ENCODE measurements around the gene FEV.

Gene FEV

DNA sequence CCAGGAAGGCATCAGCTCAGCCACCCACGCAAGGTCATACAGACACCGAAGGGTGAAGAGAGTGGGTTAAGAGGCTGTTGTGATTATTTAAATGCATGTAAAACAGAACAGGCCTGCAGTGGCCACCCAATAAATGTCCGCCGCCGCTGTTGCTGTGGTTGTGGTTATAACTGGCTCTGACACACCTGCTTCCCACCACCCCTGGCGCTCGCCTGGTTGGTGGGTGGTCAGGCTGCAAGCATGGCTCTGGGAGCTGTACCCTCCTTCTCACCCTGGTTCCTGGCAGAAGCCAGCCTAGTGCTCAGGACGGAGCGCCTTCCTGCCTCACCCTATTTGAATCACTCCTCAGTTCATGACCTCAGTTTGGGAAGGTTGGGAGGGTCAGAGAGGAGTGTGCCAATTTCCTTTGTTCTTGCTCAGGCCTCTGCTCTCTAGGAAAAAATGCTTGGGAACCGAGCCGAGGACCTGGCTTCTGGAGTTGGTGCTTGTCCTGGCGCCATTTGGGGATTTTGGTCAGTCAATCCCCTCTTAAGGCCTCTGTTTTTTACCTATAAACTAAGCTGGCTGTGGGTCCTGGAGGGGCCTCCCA is 13.5 kb upstream of the FEV start:
- DNase-seq: peak; percentile 30
- Histone ChIP-seq H3K9me3 (no peaks in the 10 kb centered on the region), H3K4me1 (peaks cover 57% of the 10 kb centered on the region), H3K4me3 (ENCODE audit: low read depth, low read length) (no peak overlapping the region), H3K36me3 (no peaks in the 10 kb centered on the region), H3K27me3 (no peaks in the 10 kb centered on the region)
- TF ChIP-seq, protein P1, sequence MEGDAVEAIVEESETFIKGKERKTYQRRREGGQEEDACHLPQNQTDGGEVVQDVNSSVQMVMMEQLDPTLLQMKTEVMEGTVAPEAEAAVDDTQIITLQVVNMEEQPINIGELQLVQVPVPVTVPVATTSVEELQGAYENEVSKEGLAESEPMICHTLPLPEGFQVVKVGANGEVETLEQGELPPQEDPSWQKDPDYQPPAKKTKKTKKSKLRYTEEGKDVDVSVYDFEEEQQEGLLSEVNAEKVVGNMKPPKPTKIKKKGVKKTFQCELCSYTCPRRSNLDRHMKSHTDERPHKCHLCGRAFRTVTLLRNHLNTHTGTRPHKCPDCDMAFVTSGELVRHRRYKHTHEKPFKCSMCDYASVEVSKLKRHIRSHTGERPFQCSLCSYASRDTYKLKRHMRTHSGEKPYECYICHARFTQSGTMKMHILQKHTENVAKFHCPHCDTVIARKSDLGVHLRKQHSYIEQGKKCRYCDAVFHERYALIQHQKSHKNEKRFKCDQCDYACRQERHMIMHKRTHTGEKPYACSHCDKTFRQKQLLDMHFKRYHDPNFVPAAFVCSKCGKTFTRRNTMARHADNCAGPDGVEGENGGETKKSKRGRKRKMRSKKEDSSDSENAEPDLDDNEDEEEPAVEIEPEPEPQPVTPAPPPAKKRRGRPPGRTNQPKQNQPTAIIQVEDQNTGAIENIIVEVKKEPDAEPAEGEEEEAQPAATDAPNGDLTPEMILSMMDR (IDR thresholded peaks at IDR 0.05; ENCODE audit: low read depth, low read length): no peak

DNA sequence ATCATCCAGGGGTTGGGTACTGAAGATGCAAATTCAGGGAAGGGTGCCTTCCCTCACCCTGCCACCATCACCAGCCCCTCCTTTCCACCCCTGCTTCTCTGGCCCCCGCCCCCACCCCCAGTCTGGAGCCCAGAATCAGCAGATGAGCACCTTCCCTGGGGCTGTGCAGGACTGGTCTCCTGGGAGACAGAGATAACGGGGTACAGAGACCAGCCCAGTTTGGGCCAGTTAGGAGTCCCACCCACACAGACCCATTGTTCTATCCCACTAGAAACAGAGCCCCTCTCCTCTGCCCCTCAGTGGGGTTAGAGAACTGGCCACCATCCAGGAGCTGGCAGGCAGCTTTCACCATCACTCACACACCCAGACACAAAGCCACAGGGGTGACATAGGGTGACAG is 12.7 kb upstream of the FEV start:
- Histone ChIP-seq H3K27me3 (no peaks in the 10 kb centered on the region), H3K9me3 (no peaks in the 10 kb centered on the region), H3K36me3 (no peaks in the 10 kb centered on the region), H3K4me1 (peaks cover 57% of the 10 kb centered on the region), H3K4me3 (ENCODE audit: low read depth, low read length) (peak overlapping the region; percentile 13; the same call in 1 of the 2 replicates)
- TF ChIP-seq, protein P1 (IDR thresholded peaks at IDR 0.05; ENCODE audit: low read depth, low read length): no peak
- peak; percentile 81 for DNase-seq

DNA sequence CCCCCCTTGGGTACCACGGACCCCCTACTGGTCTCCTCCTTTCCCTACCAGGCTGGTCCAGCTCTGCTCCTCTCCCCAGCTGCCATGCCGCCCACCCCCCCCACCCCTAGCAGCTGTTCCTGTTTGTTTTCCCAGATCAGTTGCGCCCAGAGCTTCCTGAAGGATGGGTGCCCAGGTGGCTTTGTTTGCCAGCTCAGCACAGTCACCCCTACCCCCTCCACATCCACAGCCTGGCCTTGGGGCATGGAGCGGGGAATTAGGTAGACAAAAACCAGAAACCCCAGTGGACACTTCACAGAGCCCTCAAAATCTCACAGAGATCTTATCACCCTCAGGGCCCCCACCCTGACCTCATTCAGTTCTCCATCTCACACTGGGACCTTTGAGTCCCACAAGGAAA is 12.0 kb upstream of the FEV start:
- Histone ChIP-seq H3K4me1 (peaks cover 59% of the 10 kb centered on the region), H3K36me3 (no peaks in the 10 kb centered on the region), H3K4me3 (ENCODE audit: low read depth, low read length) (peak overlapping the region; percentile 59), H3K27me3 (no peaks in the 10 kb centered on the region), H3K9me3 (no peaks in the 10 kb centered on the region)
- peak; percentile 79 for DNase-seq
- TF ChIP-seq, protein P1 (IDR thresholded peaks at IDR 0.05; ENCODE audit: low read depth, low read length): no peak

DNA sequence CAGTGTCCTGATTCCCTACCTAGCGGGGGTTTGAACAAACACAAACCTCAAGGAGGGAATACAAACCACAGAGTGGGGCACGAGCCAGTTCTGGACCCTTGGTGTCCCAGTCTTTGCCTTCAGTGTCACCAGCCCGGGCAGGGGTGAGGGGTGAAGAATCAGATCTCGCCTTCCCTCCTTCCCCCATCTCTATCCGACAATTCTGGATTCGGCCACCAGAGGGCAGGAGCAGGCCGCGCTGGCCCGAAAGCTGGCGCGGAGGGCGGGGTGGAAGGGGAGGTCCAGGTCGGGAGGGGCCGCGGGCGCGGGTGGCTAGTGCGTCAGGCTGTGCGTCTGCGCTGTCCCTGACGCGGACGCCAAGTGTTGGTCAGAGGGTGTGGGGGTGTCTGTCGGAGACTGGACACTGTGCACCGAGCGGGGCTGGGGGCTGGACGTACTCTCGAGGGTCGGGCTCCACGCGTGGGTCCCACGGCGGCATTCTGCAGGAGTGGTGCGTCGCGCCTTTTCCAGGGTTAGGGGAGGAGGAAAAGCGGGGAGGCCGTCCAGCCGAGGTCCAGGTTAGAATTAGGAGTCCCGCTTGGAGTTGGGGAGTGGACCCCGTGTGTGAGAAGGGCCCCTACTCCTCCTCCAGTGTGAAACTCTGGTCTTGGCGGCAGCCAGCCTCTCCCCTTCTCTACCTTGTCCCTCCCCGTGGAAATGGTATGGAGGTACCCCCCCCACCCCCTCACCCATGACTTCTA is 11.2 kb upstream of the FEV start:
- Histone ChIP-seq H3K9me3 (no peaks in the 10 kb centered on the region), H3K36me3 (no peaks in the 10 kb centered on the region), H3K4me1 (peaks cover 55% of the 10 kb centered on the region), H3K27me3 (no peaks in the 10 kb centered on the region), H3K4me3 (ENCODE audit: low read depth, low read length) (peak overlapping the region; percentile 59)
- TF ChIP-seq, protein P1 (IDR thresholded peaks at IDR 0.05; ENCODE audit: low read depth, low read length): peak; percentile 87
- peak; percentile 95 for DNase-seq

DNA sequence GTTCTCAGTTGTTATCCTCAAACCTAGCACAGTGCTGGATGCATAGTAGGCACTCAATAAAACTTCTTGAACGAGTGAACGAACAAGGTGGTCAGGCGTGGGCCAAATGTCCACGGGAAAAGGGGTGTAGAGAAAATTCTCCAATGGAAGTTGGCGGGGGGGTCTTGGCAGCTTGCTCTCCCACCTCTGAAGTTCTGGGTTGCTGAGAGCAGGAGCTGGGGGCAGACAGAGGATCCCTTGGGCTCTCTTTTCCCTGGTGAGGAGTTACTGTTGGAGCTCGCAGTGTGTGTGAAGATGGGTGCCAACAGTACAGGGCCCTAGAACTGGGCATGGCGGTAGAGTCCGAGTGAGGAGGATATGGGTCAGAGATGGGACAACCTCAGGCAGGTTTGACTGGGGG is 10.6 kb upstream of the FEV start:
- peaks cover 49% of the 10 kb centered on the region for H3K4me1 ChIP-seq
- TF ChIP-seq, protein P1 (IDR thresholded peaks at IDR 0.05; ENCODE audit: low read depth, low read length): no peak
- H3K36me3 ChIP-seq: no peaks in the 10 kb centered on the region
- H3K4me3 ChIP-seq (ENCODE audit: low read depth, low read length): no peak overlapping the region
- H3K27me3 ChIP-seq: no peaks in the 10 kb centered on the region
- no peak for DNase-seq
- no peaks in the 10 kb centered on the region for H3K9me3 ChIP-seq
